A673 (cell line): ENCODE results near the gene FYTTD1. TPM values are rescaled to one million over a fixed set of nuclear protein-coding genes. Genes with fewer than 3 reads are reported as not detected.
A peak's percentile ranks its signal among the peaks of the same experiment; 100 is the strongest.

Experiments
- BruUV-seq: library from RNA; stranded (reverse); fragments of 400-500 nt; replicated peaks from 2 replicates; lab custom pipeline; 2021; lab: Mats Ljungman, UMichigan
- CTCF ChIA-PET: fragments of 300-600 bp; sonication (Branson Sonifier 250); formaldehyde crosslinking; loops from one replicate; lab custom pipeline; 2022; ENCODE audit warnings: antibody characterized with exemption; lab: Charles Lee
- POLR2A ChIA-PET: fragments of 300-600 bp; sonication (Branson Sonifier 250); formaldehyde crosslinking; loops from one replicate; lab custom pipeline; 2022; ENCODE audit warnings: antibody characterized with exemption; ENCODE audit not compliant: low non-redundant PET; lab: Charles Lee
- DNase-seq: peaks from one replicate; pipeline ENCODE4 v3.0.0-alpha.2; 2015; ENCODE audit warnings: low spot score
- H3K27ac ChIP-seq: fragments of 200-600 bp; sonication (generic); 2 replicates; pipeline ENCODE4 v1.5.1; 2016; ENCODE audit warnings: mixed run types, low read depth, mild to moderate bottlenecking, mixed read lengths, antibody characterized with exemption, low read length; ENCODE audit not compliant: poor library complexity, severe bottlenecking
- H3K27me3 ChIP-seq: fragments of 200-600 bp; sonication (generic); replicated peaks from 2 replicates; pipeline ENCODE4 v1.6.1; 2017; ENCODE audit warnings: mixed run types, low read depth, mild to moderate bottlenecking, mixed read lengths, antibody characterized with exemption, low read length; ENCODE audit not compliant: insufficient read depth, poor library complexity
- H3K36me3 ChIP-seq: fragments of 200-600 bp; sonication (generic); 2 replicates; pipeline ENCODE4 v1.6.1; 2016; ENCODE audit warnings: mixed run types, mild to moderate bottlenecking, mixed read lengths, antibody characterized with exemption, low read length; ENCODE audit not compliant: insufficient read depth, poor library complexity, severe bottlenecking
- H3K4me1 ChIP-seq: fragments of 200-600 bp; sonication (generic); 2 replicates; pipeline ENCODE4 v1.6.1; 2017; ENCODE audit warnings: mixed run types, mild to moderate bottlenecking, mixed read lengths, antibody characterized with exemption, low read length; ENCODE audit not compliant: insufficient read depth, poor library complexity, severe bottlenecking
- H3K4me3 ChIP-seq: fragments of 200-600 bp; sonication (generic); 2 replicates; pipeline ENCODE4 v1.5.1; 2016; ENCODE audit warnings: low read depth, mixed run types, mild to moderate bottlenecking, mixed read lengths, low read length; ENCODE audit not compliant: poor library complexity, severe bottlenecking
- H3K9me3 ChIP-seq: fragments of 200-600 bp; sonication (generic); 2 replicates; pipeline ENCODE4 v1.6.1; 2016; ENCODE audit warnings: mixed run types, low read depth, mild to moderate bottlenecking, mixed read lengths, antibody characterized with exemption, low read length; ENCODE audit not compliant: poor library complexity, severe bottlenecking
- CTCF ChIP-seq: fragments of 300-800, 200-600 bp; sonication (generic); conservative IDR thresholded peaks from 2 replicates; pipeline ENCODE4 v1.5.1; 2017; ENCODE audit warnings: low read depth, mild to moderate bottlenecking, antibody characterized with exemption, low read length, moderate library complexity, mixed read lengths
- EZH2 ChIP-seq: fragments of 200-600 bp; sonication (generic); IDR thresholded peaks from 2 replicates; pipeline ENCODE4 v1.6.1; 2017; ENCODE audit warnings: borderline replicate concordance, low read depth, mild to moderate bottlenecking, mixed read lengths, antibody characterized with exemption, low read length; ENCODE audit not compliant: poor library complexity, severe bottlenecking
- intact Hi-C: fragments of 100-400 bp; cut with micrococcal nuclease; formaldehyde crosslinking; loops from one replicate; pipeline ENCODE4 v1.10.0; 2022; ENCODE audit not compliant: unreplicated experiment
- total RNA-seq: library from RNA; stranded (reverse); gene quantifications from 2 replicates; pipeline ENCODE4 v1.2.3, GENCODE V29; 2021

The FYTTD1 gene
- total RNA-seq, 1 experiment from 2014 or later: 89.7 TPM

GRCh38 chr3:197810901-197811300, 61.2 kb downstream of the FYTTD1 start:
- no TSS peak for BruUV-seq
- ChIA-PET CTCF (no interaction called here), POLR2A (no interaction called here)
- TF ChIP-seq EZH2: no peak
- Histone ChIP-seq H3K4me3 (no peak overlapping the region), H3K36me3 (no peaks in the 10 kb centered on the region), H3K4me1 (peaks cover 39% of the 10 kb centered on the region), H3K27ac (no peak overlapping the region), H3K27me3 (no peaks in the 10 kb centered on the region), H3K9me3 (no peaks in the 10 kb centered on the region)
- DNase-seq: no peak
- intact Hi-C loops: no loop called here

- H3K27me3 ChIP-seq: no peaks in the 10 kb centered on the region
- TF ChIP-seq EZH2: no peak
- TF ChIP-seq CTCF: no peak
- no peak overlapping the region for H3K4me3 ChIP-seq
- intact Hi-C loops: no loop called here
- POLR2A ChIA-PET: no interaction called here
- DNase-seq: peak; percentile 69
- BruUV-seq: no TSS peak
- H3K36me3 ChIP-seq: no peaks in the 10 kb centered on the region
- peaks cover 39% of the 10 kb centered on the region for H3K4me1 ChIP-seq
- peak overlapping the region; percentile 18 for H3K27ac ChIP-seq
- H3K9me3 ChIP-seq: no peaks in the 10 kb centered on the region
- CTCF ChIA-PET: no interaction called here
Measured at GRCh38 chr3:197811343-197811742, 61.7 kb downstream of the FYTTD1 start.

- CTCF ChIA-PET: no interaction called here
- BruUV-seq: no TSS peak
Measured at GRCh38 chr3:197814372-197814771, 64.7 kb downstream of the FYTTD1 start.

More at GRCh38 chr3:197814372-197814771, 64.7 kb downstream of the FYTTD1 start:
- Histone ChIP-seq H3K27ac (no peak overlapping the region), H3K4me1 (peaks cover 20% of the 10 kb centered on the region), H3K27me3 (no peaks in the 10 kb centered on the region), H3K36me3 (no peaks in the 10 kb centered on the region), H3K4me3 (no peak overlapping the region), H3K9me3 (no peaks in the 10 kb centered on the region)
- no peak for DNase-seq
- intact Hi-C loops: no loop called here
- TF ChIP-seq CTCF: no peak
- no peak for TF ChIP-seq EZH2
- POLR2A ChIA-PET: no interaction called here
